Activated CD8-positive, alpha-beta memory T cell treated with anti-CD3 and anti-CD28 coated beads for 36 hours (primary cell): Measurements from ENCODE around the gene ARHGAP15. TPM values are rescaled to one million over a fixed set of nuclear protein-coding genes. Genes with fewer than 3 reads are reported as not detected.

Experiments
- CTCF ChIA-PET: fragments of 350-600 bp; sonication (Branson Sonifier 250); formaldehyde crosslinking; loops from one replicate; lab custom pipeline; 2021; ENCODE audit warnings: antibody characterized with exemption; lab: Charles Lee
- POLR2A ChIA-PET: fragments of 350-600 bp; sonication (Branson Sonifier 250); formaldehyde crosslinking; loops from one replicate; lab custom pipeline; 2021; ENCODE audit warnings: antibody characterized with exemption; lab: Charles Lee
- total RNA-seq, 2 experiments: library from RNA; stranded (reverse); gene quantifications; one replicate each; pipeline ENCODE4 v1.2.3, GENCODE V29; 2021

Gene ARHGAP15
- total RNA-seq, 2 experiments from 2014 or later: 36.1 to 36.4 TPM

GRCh38 chr2:143160732-143161707 lies 31.8 kb downstream of the ARHGAP15 start:
- POLR2A ChIA-PET: interaction anchor here (0.6 kb wide), 1 partner anchor 98 kb away, joined by 4 read pairs; no protein-coding TSS in a partner anchor
- CTCF ChIA-PET: interaction anchor here (1.7 to 3.2 kb wide), 5 partner anchors 12 to 100 kb away, joined by 5 to 19 read pairs (median 9); no protein-coding TSS in a partner anchor

- POLR2A ChIA-PET: no interaction called here
- CTCF ChIA-PET: interaction anchor here (0.8 to 3.2 kb wide), 8 partner anchors 12 to 127 kb away, joined by 3 to 19 read pairs (median 6); no protein-coding TSS in a partner anchor
Observed at GRCh38 chr2:143162123-143162837, 33.1 kb downstream of the ARHGAP15 start.

GRCh38 chr2:143162997-143163396 lies 33.8 kb downstream of the ARHGAP15 start:
- ChIA-PET CTCF (interaction anchor here (1.4 to 3.2 kb wide), 4 partner anchors 14 to 128 kb away, joined by 4 to 19 read pairs (median 8); no protein-coding TSS in a partner anchor), POLR2A (no interaction called here)

GRCh38 chr2:143163499-143163898 lies 34.3 kb downstream of the ARHGAP15 start:
- POLR2A ChIA-PET: no interaction called here
- CTCF ChIA-PET: interaction anchor here (3.2 kb wide), 1 partner anchor 95 kb away, joined by 19 read pairs; no protein-coding TSS in a partner anchor

- ChIA-PET POLR2A (no interaction called here), CTCF (no interaction called here)
Observed at GRCh38 chr2:143165291-143165690, 36.1 kb downstream of the ARHGAP15 start.

- CTCF ChIA-PET: interaction anchor here (0.6 to 1.6 kb wide), 2 partner anchors 36 to 58 kb away, joined by 3 to 6 read pairs; no protein-coding TSS in a partner anchor
- POLR2A ChIA-PET: no interaction called here
Observed at GRCh38 chr2:143169105-143169504, 39.9 kb downstream of the ARHGAP15 start.

GRCh38 chr2:143171817-143172216 lies 42.6 kb downstream of the ARHGAP15 start:
- ChIA-PET POLR2A (no interaction called here), CTCF (interaction anchor here (1.0 kb wide), 1 partner anchor 12 kb away, joined by 3 read pairs; no protein-coding TSS in a partner anchor)

- ChIA-PET CTCF (interaction anchor here (2.1 kb wide), 1 partner anchor 13 kb away, joined by 6 read pairs; no protein-coding TSS in a partner anchor), POLR2A (interaction anchor here (0.7 kb wide), 1 partner anchor 47 kb away, joined by 3 read pairs; no protein-coding TSS in a partner anchor)
Observed at GRCh38 chr2:143175438-143175837, 46.2 kb downstream of the ARHGAP15 start.

- ChIA-PET POLR2A (no interaction called here), CTCF (interaction anchor here (0.6 to 1.8 kb wide), 4 partner anchors 11 to 83 kb away, joined by 3 to 5 read pairs (median 3); no protein-coding TSS in a partner anchor)
Observed at GRCh38 chr2:143176606-143177005, 47.4 kb downstream of the ARHGAP15 start.

- ChIA-PET CTCF (interaction anchor here (1.1 to 1.8 kb wide), 3 partner anchors 11 to 82 kb away, joined by 3 to 5 read pairs (median 3); no protein-coding TSS in a partner anchor), POLR2A (no interaction called here)
Observed at GRCh38 chr2:143177096-143177786, 48.0 kb downstream of the ARHGAP15 start.

- CTCF ChIA-PET: no interaction called here
- POLR2A ChIA-PET: no interaction called here
Observed at GRCh38 chr2:143181494-143181893, 52.3 kb downstream of the ARHGAP15 start.

GRCh38 chr2:143182649-143183048 lies 53.4 kb downstream of the ARHGAP15 start:
- POLR2A ChIA-PET: no interaction called here
- CTCF ChIA-PET: interaction anchor here (1.3 kb wide), 1 partner anchor 11 kb away, joined by 3 read pairs; no protein-coding TSS in a partner anchor

GRCh38 chr2:143183804-143184463 lies 54.7 kb downstream of the ARHGAP15 start:
- POLR2A ChIA-PET: interaction anchor here (0.6 kb wide), 1 partner anchor 429 kb away, joined by 3 read pairs; no protein-coding TSS in a partner anchor
- CTCF ChIA-PET: interaction anchor here (0.6 to 1.3 kb wide), 3 partner anchors 13 to 78 kb away, joined by 3 read pairs; no protein-coding TSS in a partner anchor

- CTCF ChIA-PET: no interaction called here
Observed at GRCh38 chr2:143186876-143187275, 57.7 kb downstream of the ARHGAP15 start.

GRCh38 chr2:143190431-143190830 lies 61.2 kb downstream of the ARHGAP15 start:
- CTCF ChIA-PET: no interaction called here
- POLR2A ChIA-PET: no interaction called here

More at GRCh38 chr2:143186876-143187275, 57.7 kb downstream of the ARHGAP15 start:
- POLR2A ChIA-PET: no interaction called here

- POLR2A ChIA-PET: no interaction called here
- CTCF ChIA-PET: no interaction called here
Observed at GRCh38 chr2:143192106-143192505, 62.9 kb downstream of the ARHGAP15 start.

GRCh38 chr2:143192716-143193115 lies 63.5 kb downstream of the ARHGAP15 start:
- POLR2A ChIA-PET: no interaction called here
- CTCF ChIA-PET: no interaction called here

GRCh38 chr2:143193121-143193520 lies 63.9 kb downstream of the ARHGAP15 start:
- POLR2A ChIA-PET: no interaction called here

More at GRCh38 chr2:143193121-143193520, 63.9 kb downstream of the ARHGAP15 start:
- CTCF ChIA-PET: no interaction called here
